ENCODE measurements around the gene MAP3K4.
A peak's percentile ranks its signal among the peaks of the same experiment; 100 is the strongest.
"Not testable (repeated sequence)": the region's sequence is repeated elsewhere in the genome, so short reads cannot be mapped to it uniquely, and the experiment has no call there.

MAP3K4 gene

DNA sequence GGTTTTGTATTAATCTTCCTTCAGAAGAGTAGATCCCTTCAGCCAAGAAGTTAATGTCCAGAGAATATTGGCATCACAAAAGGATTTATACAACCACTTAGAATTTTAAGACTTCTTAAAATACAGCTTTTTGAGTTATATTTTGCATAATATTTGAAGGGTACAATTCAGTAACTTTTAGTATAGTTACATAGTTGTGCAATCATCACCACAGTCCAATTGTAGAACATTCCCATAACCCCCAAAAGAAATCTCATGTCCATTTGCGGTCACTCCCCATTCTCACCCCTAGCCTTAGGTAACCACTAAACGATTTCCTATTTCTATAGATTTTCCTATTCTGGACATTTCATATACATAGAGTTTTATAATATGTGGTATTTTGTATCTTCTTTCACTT lies 126.4 kb downstream of the MAP3K4 start:
- DNase-seq (ENCODE audit: low spot score): no peak

DNA sequence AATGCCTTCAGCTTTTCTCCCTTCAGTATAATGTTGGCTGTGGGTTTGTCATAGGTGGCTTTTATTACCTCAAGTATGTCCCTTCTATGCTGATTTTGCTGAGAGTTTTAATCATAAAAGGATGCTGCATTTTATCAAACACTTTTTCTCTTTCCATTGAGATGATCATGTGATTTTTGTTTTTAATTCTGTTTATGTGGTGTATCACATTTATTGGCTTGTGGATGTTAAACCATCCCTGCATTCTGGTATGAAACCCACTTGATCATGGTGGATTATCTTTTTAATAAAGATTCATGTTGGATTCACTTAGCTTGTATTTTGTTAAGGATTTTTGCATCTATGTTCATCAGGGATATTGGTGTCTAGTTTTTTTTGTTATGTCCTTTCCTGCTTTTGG lies 131.8 kb downstream of the MAP3K4 start:
- DNase-seq (ENCODE audit: low spot score): not testable (repeated sequence)

DNA sequence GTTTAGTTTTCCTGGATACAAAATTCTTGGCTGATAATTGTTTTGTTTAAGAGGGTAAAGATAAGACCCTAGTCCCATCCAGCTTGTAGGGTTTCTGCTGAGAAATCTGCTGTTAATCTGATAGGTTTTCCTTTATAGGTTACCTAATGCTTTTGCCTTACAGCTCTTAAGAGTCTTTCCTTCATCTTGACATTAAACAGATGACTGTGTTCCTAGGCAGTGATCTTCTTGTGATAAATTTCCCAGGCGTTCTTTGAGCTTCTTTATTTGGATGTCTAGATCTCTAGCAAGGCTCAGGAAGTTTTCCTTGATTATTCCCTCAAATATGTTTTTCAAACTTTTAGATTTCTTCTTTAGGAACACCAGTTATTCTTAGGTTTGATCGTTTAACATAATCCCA lies 134.0 kb downstream of the MAP3K4 start:
- DNase-seq (ENCODE audit: low spot score): no peak

DNA sequence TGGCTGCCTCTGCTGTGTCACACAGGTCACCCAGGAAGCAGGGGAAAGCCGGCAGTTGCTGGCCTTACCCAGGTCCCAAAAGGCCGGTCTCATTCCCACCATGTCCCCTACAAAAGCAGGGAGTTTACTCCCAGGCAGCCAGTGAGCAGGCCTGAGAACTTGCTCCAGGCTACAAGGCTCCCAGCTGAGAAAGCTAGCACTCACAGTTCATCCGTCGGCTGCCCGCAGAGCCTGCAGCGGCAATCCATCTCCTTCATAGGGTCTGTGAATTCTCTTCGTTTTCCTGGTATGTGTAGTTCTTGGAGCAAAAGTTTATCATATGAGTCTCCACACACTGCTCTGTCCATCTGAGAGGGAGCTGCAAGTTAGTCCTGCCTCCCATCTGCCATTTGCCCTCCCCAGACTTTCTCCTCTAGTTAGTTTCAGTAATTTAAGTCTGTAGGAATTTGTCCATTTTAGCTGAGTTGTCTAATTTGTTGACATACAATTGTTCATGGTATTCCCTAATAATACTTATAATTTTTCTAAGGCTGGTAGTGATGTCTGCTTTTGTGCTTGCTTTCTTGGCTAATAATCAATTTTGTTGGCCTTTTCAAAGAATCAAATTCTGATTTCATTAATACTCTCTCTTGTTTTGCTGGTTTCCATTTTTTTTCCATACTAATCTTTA lies 135.6 kb downstream of the MAP3K4 start:
- no peak for DNase-seq (ENCODE audit: low spot score)

DNA sequence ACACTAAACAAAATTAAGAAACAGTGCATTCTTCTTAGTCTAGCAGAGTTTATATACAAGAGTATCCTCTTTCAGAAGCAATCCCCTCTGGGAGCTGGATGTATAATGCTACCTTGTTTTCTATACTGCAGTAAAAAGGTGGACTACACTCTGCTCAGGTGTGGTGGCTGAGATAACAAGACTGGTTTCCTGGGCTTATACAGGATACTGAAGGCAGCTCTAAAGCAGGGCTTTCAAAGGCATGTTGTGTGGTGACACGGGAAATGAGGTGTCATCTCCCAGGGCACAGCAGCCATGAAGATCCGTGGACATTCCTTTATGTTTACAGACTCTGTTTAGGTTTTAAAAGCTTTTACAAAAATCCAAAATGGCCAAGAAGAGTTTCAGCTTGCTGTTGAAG lies 136.7 kb downstream of the MAP3K4 start:
- DNase-seq (ENCODE audit: low spot score): no peak

DNA sequence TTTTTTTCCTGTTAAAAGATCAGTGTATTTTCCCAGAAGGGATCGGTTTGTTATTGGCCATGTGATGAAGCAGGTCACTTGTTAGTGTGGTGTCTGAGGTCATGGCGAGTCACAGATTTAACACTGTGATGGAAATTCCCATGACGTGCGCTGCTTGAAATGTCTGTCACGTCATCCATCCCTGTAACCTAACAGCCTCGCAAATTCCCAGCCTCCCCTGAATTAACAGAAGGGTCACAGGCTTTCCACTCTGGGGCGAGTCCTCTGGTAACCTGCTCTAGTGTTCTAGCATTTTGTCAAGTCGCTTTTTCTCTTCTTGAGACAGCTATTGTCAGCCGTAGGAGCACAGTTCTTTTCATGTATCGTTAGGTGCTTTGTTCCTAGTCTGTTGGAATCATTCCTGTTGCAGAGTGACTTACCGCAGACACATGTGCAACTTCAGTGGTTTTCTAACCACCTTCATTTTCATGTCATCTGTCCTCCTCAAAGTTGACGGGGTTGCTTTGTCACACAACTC lies 137.2 kb downstream of the MAP3K4 start:
- DNase-seq (ENCODE audit: low spot score): no peak

DNA sequence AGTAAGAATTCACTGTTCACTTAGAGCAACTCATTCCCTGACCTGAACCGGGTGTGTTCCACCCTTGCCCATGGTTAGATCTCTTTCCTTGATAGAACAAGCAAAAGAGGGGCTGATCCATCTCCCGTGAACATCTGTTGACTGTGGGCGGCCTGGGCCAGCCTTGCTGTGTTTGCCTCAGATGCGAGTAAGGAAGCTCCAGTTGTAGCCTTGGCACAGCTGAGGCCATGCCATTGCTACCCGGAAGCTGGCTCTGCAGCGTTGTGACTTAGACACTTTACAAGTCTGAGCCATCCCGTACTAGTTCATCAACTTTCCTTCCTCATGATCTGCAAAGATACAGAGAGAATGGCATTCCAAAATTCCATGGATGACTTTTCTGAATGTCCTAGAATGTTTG lies 139.0 kb downstream of the MAP3K4 start:
- DNase-seq (ENCODE audit: low spot score): no peak

DNA sequence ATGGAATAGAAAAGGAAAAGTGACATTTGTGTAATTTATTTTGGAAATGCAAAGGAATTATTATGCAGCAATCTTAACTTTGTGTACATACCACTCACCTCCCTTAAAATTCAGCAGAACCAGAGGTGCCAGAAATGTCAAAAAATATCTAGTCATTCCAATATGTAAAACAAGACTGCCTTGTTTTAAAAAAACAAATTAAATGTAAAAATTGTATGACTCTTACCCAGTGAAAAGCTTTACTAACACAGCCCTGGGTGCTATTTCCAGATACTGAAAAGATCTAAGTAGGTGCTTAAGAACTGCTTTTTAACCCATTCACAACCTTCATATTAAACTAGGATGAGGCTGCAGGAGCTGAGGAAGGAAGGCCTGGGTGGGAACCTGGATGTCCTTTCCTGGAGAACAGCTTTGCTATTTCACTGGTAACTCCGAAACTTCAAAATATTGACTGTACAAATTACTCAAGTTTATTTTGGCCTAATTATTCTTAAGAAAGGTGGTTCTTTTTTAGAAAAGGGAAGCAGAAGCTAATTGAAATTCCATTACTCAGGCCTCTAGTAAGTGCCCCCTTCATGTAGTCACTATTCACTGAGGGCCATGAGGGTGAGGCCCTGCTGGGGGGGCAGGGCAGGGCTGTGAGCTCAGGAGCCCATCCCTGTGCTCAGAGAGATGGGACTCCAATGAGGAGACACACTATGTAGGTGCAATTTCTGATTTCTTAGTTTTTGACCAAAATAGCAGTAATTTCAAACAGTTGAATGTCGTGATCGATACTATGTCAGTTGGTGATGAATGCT lies 139.6 kb downstream of the MAP3K4 start:
- DNase-seq (ENCODE audit: low spot score): no peak

DNA sequence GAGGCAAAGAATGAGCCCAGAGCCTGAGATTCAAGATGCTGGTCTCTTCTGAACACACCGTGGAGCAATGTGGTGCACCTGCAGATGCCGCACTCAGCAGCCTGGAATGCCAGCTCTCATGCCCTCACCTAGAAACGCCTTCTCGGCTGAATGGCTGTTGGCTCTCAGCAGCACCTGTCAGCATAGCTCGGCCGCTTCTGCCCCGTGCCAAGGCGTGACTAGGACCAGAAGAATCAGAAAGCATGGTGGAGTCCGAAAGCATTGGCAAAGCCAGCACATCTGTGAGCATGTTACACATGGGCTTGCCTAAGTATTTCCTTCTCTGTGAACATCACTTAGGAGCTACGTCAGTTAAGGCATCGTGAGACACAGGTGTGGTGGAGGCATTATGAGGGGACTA lies 140.8 kb downstream of the MAP3K4 start:
- peak; percentile 5 for DNase-seq (ENCODE audit: low spot score)

DNA sequence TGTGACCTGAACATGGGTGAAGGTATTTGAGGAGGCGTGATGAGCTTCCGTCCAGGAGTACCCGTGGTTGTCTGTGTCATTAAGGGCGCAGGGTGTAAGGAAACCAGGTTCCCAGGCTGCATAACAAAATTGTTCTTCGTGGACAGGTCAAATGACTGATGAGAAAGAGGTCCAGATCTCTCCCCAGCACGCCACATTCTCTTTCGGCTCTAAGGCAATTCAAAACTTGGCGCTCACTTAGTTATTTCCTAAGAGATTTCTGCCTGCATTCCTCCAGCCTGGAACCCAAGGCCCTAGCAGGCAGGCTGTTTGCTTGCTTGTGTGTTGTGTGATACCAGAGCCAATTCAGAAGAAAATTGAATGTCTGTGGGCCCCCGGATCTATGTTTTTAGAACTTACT lies 142.4 kb downstream of the MAP3K4 start:
- DNase-seq (ENCODE audit: low spot score): no peak

DNA sequence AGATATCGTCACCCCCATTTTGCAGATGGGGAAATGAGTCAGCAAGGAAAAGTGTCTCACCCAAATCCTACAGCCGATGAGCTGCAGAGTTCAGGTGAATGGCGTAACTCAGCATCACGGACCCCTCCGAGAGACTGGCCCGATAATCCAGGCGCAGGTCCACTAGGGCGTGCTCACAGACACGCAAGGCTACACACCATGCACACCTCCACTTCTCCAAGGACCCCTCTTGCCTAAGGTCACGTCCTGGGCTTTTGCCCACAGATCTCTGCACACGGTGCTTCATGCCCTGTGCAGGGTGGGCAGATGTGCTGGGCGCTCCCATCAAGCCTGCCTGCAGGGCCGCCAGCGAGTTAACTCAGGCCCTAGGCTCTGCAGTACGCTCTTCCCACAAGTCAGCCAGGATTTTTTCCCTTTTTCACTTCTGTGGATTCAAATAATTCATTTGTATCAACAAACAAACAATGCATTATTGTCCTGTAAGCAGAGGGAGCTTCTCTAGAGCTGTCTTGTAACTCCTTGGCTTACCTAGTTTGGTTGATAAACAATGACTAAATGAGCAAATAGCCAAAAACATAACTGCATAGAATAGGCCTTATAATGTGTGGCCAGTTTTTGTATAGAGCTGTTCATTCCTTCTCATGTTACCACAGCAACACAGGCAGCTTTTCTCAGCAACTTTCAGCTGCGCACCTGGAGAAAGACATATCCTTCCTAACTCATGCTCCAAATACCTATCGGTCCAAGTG lies 143.2 kb downstream of the MAP3K4 start:
- no peak for DNase-seq (ENCODE audit: low spot score)

DNA sequence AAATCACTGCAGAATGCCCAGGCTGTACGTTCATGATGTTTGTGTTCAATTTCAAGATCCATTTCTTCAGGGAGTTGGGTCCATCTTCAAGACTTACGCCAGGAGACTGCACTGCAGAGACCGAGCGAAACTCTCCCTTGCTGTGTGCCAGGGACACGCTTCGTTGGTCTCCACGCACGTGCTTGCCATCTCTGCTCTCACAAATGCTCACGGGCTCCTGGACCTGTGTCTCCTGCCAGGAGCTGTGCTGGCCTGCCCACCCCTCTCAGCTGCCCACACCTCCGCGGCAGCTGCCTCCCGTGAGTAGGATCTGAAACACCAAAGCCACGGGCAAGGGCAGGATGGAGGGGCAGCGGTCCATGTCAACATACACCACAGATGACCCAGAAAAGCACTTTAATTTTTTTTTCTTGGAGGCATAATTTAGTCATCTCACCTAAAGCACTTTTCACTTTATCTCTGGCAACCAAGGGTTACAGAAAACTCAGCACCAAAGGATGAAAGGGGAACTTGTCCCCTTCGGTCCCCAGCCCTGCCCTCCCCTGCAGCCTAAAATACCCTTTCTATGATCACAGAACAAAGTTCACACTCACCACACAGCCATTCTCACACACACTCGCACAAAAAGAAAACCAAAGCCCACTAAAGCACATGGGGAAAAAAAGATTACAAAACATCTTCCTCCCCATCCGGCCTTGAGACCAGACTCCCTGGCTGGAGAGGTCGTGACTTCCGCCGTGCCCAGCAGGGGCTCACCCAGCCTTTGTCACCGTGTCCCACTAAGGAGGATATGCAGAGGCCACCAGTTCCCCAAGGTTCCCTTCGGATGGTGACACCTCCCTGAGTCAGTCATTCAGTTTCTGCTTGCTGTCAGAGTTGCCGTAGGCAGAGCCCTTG lies 144.4 kb downstream of the MAP3K4 start:
- DNase-seq (ENCODE audit: low spot score): no peak

DNA sequence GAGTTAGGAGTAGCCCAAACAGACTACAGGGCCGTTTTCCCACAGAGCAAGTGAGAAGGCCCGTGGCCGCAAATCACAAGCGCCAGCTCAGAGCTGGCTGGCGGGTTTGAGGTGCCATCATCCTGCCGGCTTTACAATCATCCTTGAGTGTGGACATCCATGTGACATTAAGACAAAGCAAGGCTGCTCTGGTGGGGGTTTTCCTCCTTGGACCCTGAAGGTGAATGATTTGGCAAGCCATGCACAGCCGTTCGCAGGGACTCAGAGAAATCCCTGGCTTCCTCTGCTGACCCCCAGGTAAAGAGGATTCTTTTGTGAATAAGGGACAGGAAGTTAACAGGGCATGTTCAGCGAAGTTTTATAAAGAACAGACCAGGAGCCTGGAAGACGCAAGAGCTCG lies 145.1 kb downstream of the MAP3K4 start:
- DNase-seq (ENCODE audit: low spot score): no peak

DNA sequence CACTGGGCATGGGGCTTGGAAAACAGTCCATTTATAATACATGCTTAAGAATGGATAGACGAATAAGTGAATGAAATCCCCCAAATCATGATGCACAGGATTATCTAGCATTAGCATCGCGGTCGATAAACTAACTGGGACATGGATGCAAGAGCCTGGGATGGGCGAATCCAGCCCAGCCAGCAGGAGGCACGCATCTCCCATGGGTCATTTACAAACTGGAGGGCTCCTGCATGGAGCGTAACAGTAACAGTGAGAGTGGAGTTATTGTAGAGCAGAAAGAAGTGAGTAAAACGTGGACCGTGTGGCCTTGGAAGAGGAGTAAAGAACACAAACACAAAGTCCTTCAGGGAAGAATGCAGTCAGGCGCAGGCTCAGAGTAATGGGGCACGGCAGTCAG lies 145.8 kb downstream of the MAP3K4 start:
- DNase-seq (ENCODE audit: low spot score): peak; percentile 11

DNA sequence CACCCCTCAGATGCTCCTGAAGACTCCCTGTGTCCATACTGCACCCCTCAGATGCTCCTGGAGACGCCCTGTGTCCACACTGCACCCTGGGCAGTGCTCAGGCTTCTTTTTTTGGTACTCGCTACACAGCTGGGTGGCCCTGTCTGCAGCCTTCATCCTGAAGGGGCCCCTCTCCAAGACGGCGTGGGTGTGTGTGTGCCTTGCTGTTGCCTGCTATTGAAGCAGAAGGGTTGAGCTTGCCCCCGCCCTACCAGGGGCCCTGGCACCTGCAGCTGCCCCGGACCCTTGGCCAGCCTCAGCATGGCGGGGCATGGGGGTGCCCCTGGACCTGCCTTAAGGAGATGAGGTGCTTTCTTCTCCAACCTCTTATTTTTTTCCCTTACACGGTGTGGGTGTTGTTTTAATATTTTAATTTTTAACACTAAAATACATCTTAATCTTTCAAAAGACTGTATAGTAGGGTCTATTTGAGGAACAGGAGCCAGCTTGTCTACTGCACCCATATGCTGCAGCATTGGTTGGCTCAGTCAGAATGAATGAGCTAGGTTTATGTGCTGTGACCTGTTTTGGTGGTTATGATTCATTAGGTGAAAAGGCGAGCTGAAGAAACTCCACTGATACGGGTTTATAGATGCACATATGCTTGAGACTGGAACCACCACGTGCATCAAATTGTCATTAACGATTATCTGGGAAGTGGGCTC lies 146.4 kb downstream of the MAP3K4 start:
- DNase-seq (ENCODE audit: low spot score): peak; percentile 18

DNA sequence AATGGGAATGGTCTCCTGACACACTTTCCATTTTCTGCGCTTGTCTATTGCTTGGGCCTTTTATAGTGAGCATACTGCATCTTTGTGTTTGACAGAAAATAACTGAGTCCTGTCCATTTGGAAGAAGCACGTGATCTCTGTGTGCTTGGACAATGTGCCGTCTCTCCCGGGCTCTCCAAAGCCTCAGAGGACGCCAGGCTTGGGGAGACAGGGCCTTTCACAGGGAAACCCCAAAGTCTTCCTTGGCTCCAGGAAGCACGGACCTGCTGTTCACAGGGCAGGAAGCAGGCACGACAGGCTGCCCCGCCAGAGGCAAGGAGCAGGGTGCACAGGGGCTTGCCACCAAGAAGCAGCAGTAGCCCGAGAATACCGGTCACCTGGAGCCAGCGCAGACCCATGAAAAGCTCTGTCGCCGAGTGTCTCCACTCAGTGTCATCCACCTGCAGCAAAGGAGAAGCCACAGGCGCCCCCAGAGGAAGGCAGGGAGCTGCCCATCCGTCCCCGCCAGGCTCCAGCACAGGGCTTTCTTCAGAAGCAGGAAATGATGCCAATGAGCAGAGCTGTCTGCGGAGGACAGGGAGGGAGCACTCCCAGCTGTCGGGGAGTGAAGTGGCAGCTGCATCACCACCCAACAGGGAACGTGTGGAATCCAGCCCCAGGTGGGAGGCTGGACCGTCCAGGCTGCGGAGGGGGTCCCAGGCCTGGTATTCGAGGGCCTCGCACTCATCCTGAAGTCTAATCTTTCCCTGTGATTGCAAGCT lies 147.2 kb downstream of the MAP3K4 start:
- peak; percentile 18 for DNase-seq (ENCODE audit: low spot score)

DNA sequence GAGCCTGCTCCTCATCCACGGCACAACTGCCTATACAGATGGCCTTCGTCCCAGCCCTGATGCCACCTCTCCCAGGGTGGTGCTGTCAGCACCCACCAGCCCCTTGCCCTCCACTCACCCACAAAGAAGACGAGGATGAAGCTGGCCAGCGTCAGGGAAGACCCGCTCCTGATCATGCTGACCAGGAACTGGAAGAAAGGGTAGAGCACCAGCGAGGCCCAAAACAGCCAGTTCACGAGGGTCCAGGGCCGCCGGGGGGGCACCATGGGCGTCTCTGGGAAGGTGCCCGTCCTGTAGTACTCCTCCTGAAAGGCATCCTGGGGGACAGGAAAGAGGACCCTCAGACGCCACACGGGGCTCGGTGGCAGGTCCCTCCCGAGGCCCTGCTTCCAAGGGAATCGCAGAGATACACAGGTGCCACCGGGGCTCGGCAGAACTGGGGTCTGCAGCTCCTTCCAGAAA lies 147.8 kb downstream of the MAP3K4 start:
- DNase-seq (ENCODE audit: low spot score): no peak

DNA sequence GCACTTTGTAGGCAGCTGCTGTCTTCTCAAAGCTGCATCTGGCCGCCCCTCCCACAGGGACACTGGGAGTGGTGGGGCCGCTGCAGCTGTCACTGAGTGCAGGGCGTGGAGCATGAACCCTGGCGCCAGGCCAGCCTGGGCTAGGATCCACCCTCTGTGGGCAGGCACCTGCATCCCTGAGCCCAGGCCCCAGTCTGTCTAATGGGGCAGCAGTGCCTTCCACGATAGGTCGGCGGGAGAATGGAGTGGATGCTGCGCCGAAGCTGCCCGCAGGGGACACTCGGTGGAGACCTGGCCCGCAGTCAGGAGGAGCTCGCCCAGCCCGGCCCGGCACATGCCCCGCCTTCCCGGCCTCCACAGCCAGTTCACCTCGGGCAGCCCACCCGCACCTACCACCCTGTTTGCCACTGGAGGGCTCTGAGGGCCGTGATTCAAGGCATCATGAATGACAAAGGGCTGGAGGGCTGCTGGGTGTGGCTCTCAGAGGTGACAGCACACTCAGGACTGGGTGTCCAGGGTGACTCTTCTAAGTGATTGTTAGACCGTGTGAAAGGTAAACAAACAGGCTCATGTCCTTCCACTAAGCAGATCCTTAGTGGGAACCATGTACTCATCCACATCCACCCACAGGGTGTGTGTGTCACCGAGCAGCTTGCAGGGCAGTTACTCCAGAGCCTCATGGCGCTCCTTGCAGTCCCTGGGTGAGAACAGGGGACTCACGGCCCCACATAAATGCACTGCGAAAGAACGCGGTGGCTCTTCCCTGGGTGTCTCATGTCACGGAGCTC lies 148.4 kb downstream of the MAP3K4 start:
- no peak for DNase-seq (ENCODE audit: low spot score)

DNA sequence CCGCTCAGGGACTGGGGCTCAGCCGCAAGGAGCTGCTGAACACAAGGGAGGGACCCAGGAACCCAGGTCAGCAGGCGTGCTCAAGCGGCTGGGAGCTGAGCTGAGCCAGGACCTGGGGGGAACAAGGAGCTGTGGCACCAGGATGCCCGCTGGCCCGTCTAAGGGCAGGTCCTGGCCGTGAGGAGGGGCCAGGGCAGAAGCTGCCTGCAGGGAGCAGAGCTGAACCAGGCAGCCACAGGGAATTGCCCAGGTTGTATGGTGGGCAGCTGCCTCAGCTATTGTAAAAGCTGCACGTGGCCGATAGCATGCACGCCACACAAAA lies 148.9 kb downstream of the MAP3K4 start:
- no peak for DNase-seq (ENCODE audit: low spot score)

DNA sequence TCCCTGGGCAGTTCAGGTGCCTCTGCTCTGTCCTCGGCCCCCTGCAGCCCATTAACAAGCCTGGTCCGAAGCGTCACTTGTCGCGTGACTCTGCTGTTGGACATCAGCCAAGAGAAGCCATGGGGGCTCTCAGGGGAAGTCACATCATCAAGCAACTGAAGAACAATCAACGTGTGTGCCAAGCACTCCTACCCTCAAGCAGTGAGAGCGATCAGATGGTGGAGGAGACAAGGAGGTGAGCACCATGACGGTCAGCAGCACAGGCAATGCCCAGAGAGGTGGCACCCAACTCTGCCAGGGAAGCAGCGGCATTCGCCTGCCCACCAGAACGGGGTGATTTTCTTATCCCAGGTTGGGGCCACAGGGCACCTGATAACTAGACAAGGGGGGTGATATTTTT lies 149.6 kb downstream of the MAP3K4 start:
- DNase-seq (ENCODE audit: low spot score): no peak
